H9 (cell line): ENCODE measurements around the gene PPP2R3A. TPM values are rescaled to one million over a fixed set of nuclear protein-coding genes. Genes with fewer than 3 reads are reported as not detected.

Source experiments
- DNase-seq: peaks from one replicate; pipeline ENCODE4 v3.0.0-alpha.2; 2017
- H2AFZ ChIP-seq: one replicate; pipeline ENCODE4 v1.6.1; 2013; ENCODE audit warnings: mild to moderate bottlenecking, low read length, control low read depth, moderate library complexity
- H2AK5ac ChIP-seq: 2 replicates; pipeline ENCODE4 v1.6.1; 2013; ENCODE audit warnings: low read length, control low read depth, mixed read lengths; ENCODE audit not compliant: insufficient read length
- H2BK120ac ChIP-seq: one replicate; pipeline ENCODE4 v1.6.1; 2013; ENCODE audit warnings: low read depth, mild to moderate bottlenecking, low read length, control low read depth, inconsistent platforms; ENCODE audit not compliant: poor library complexity, severe bottlenecking
- H2BK12ac ChIP-seq: 2 replicates; pipeline ENCODE4 v1.6.1; 2013; ENCODE audit warnings: low read length, control low read depth, mixed read lengths, low read depth; ENCODE audit not compliant: insufficient read length
- H2BK15ac ChIP-seq: 2 replicates; pipeline ENCODE4 v1.6.1; 2013; ENCODE audit warnings: low read depth, low read length, control low read depth
- H2BK20ac ChIP-seq: one replicate; pipeline ENCODE4 v1.6.1; 2013; ENCODE audit warnings: low read depth, mild to moderate bottlenecking, low read length, control low read depth, inconsistent platforms; ENCODE audit not compliant: poor library complexity, severe bottlenecking
- H2BK5ac ChIP-seq: 2 replicates; pipeline ENCODE4 v1.6.1; 2013; ENCODE audit warnings: low read length, control low read depth, mixed read lengths; ENCODE audit not compliant: insufficient read length
- H3K14ac ChIP-seq: 2 replicates; pipeline ENCODE4 v1.6.1; 2013; ENCODE audit warnings: low read length, control low read depth; ENCODE audit not compliant: insufficient read depth
- H3K18ac ChIP-seq: 2 replicates; pipeline ENCODE4 v1.6.1; 2013; ENCODE audit warnings: low read depth, mild to moderate bottlenecking, mixed read lengths, low read length, control low read depth; ENCODE audit not compliant: insufficient read length
- H3K23ac ChIP-seq: 2 replicates; pipeline ENCODE4 v1.6.1; 2013; ENCODE audit warnings: low read length, control low read depth, mixed read lengths, low read depth; ENCODE audit not compliant: insufficient read length
- H3K23me2 ChIP-seq: 2 replicates; pipeline ENCODE4 v1.6.1; 2013; ENCODE audit warnings: low read depth, mild to moderate bottlenecking, mixed read lengths, low read length, control low read depth; ENCODE audit not compliant: insufficient read length, poor library complexity, severe bottlenecking
- H3K27ac ChIP-seq: 2 replicates; pipeline ENCODE4 v1.5.1; 2013; ENCODE audit warnings: low read length, control low read depth, mixed read lengths, low read depth; ENCODE audit not compliant: insufficient read length
- H3K27me3 ChIP-seq: 2 replicates; pipeline ENCODE4 v1.6.1; 2013; ENCODE audit warnings: low read length, control low read depth, inconsistent platforms; ENCODE audit not compliant: insufficient read depth
- H3K4ac ChIP-seq: 2 replicates; pipeline ENCODE4 v1.6.1; 2013; ENCODE audit warnings: low read depth, mild to moderate bottlenecking, control low read depth, inconsistent platforms, low read length, moderate library complexity
- H3K4me1 ChIP-seq: 2 replicates; pipeline ENCODE4 v1.6.1; 2013; ENCODE audit warnings: low read length, control low read depth, inconsistent platforms; ENCODE audit not compliant: insufficient read depth
- H3K4me2 ChIP-seq: 2 replicates; pipeline ENCODE4 v1.6.1; 2013; ENCODE audit warnings: low read length, control low read depth, mixed read lengths; ENCODE audit not compliant: insufficient read length, insufficient read depth
- H3K56ac ChIP-seq: 2 replicates; pipeline ENCODE4 v1.6.1; 2013; ENCODE audit warnings: low read depth, mild to moderate bottlenecking, mixed read lengths, low read length, control low read depth; ENCODE audit not compliant: insufficient read length
- H3K79me1 ChIP-seq: 2 replicates; pipeline ENCODE4 v1.6.1; 2013; ENCODE audit warnings: low read depth, mild to moderate bottlenecking, moderate library complexity, low read length, control low read depth, inconsistent platforms; ENCODE audit not compliant: insufficient read depth, poor library complexity, severe bottlenecking
- H3K79me2 ChIP-seq: 2 replicates; pipeline ENCODE4 v1.6.1; 2013; ENCODE audit warnings: low read length, control low read depth, inconsistent platforms; ENCODE audit not compliant: insufficient read depth
- H3K9ac ChIP-seq: 2 replicates; pipeline ENCODE4 v1.6.1; 2013; ENCODE audit warnings: low read length, control low read depth, mixed read lengths; ENCODE audit not compliant: insufficient read length; ENCODE audit errors: extremely low read depth
- H3K9me3 ChIP-seq: one replicate; pipeline ENCODE4 v1.6.1; 2013; ENCODE audit warnings: low read depth, low read length, inconsistent platforms; ENCODE audit not compliant: control insufficient read depth
- H3T11ph ChIP-seq: one replicate; pipeline ENCODE4 v1.6.1; 2013; ENCODE audit warnings: mild to moderate bottlenecking, low read length, control low read depth, inconsistent platforms
- H4K20me1 ChIP-seq: one replicate; pipeline ENCODE4 v1.6.1; 2013; ENCODE audit not compliant: control insufficient read depth, insufficient read length, insufficient read depth
- H4K5ac ChIP-seq: 2 replicates; pipeline ENCODE4 v1.6.1; 2013; ENCODE audit warnings: low read depth, mild to moderate bottlenecking, mixed read lengths, low read length, control low read depth; ENCODE audit not compliant: insufficient read length
- H4K8ac ChIP-seq: replicated peaks from 2 replicates; pipeline ENCODE4 v1.6.1; 2013; ENCODE audit warnings: low read length, control low read depth, mixed read lengths, low read depth; ENCODE audit not compliant: insufficient read length
- H4K91ac ChIP-seq: 2 replicates; pipeline ENCODE4 v1.6.1; 2013; ENCODE audit warnings: low read depth, mild to moderate bottlenecking, moderate library complexity, mixed read lengths, low read length, control low read depth; ENCODE audit not compliant: insufficient read length
- H3K27ac Mint-ChIP-seq, 3 experiments: 2 replicates in 2 of 3; 3 replicates in 1 of 3; pipeline ENCODE4 v1.8.0; 2020 to 2021; ENCODE audit warnings: mixed read lengths in 3 of 3, mild to moderate bottlenecking in 1 of 3, moderate library complexity in 1 of 3
- H3K27me3 Mint-ChIP-seq: 2 replicates; pipeline ENCODE4 v1.8.0; 2021; ENCODE audit warnings: low read depth, mild to moderate bottlenecking, moderate library complexity, mixed read lengths
- H3K36me3 Mint-ChIP-seq, 3 experiments: 2 replicates in 2 of 3; 3 replicates in 1 of 3; pipeline ENCODE4 v1.8.0; 2020 to 2021; ENCODE audit warnings: low read depth in 3 of 3, mixed read lengths in 3 of 3; ENCODE audit not compliant: insufficient read depth in 1 of 3
- H3K4me1 Mint-ChIP-seq, 2 experiments: 2 replicates each; pipeline ENCODE4 v1.8.0; 2020; ENCODE audit warnings: mixed read lengths in 2 of 2
- H3K4me3 Mint-ChIP-seq, 2 experiments: 2 replicates in 1 of 2; 3 replicates in 1 of 2; pipeline ENCODE4 v1.8.0; 2020 to 2021; ENCODE audit warnings: mild to moderate bottlenecking in 2 of 2, mixed read lengths in 2 of 2, moderate library complexity in 1 of 2
- H3K9me3 Mint-ChIP-seq, 2 experiments: 2 replicates in 1 of 2; 3 replicates in 1 of 2; pipeline ENCODE4 v1.8.0; 2020; ENCODE audit warnings: mild to moderate bottlenecking in 2 of 2, mixed read lengths in 2 of 2, moderate library complexity in 1 of 2
- WGBS: extraction: QIAGEN DNeasy Blood & Tissue Kit; methylation state at CpG from one replicate; pipeline ENCODE4 v1.1.7; 2013; ENCODE audit warnings: missing lambda C conversion rate, low lambda C conversion rate, mixed read lengths; ENCODE audit not compliant: insufficient read length; ENCODE audit errors: extremely low coverage; 5-methylcytosine and 5-hydroxymethylcytosine counted together
- total RNA-seq: library from RNA; stranded (reverse); gene quantifications from 2 replicates; pipeline ENCODE4 v1.2.1, GENCODE V29; 2021
- TF ChIP-seq, protein P1 (sequence below): fragments of 200-600 bp; sonication (generic); conservative IDR thresholded peaks from 3 replicates; pipeline ENCODE4 v1.8.0; 2021; ENCODE audit warnings: antibody characterized with exemption, mild to moderate bottlenecking

PPP2R3A gene
- total RNA-seq, 1 experiment from 2014 or later = 12.4 TPM

GRCh38 chr3:136075218-136075808 lies 109.8 kb downstream of the PPP2R3A start:
- H3K9me3 Mint-ChIP-seq = no peaks in the 10 kb centered on the region; a peak in 1 of 5 replicates
- H3K4me2 ChIP-seq = no peak overlapping the region
- no peaks in the 10 kb centered on the region for H3K79me1 ChIP-seq
- no peak overlapping the region for H3K4ac ChIP-seq
- H4K5ac ChIP-seq = no peak overlapping the region
- H3K27me3 Mint-ChIP-seq = no peaks in the 10 kb centered on the region
- DNase-seq = peak; percentile 43
- no peak overlapping the region for H3T11ph ChIP-seq
- no peaks in the 10 kb centered on the region for H3K27me3 ChIP-seq
- H2BK5ac ChIP-seq = no peak overlapping the region
- H2BK12ac ChIP-seq = no peak overlapping the region
- H3K4me1 ChIP-seq = no peaks in the 10 kb centered on the region
- TF ChIP-seq, protein P1, sequence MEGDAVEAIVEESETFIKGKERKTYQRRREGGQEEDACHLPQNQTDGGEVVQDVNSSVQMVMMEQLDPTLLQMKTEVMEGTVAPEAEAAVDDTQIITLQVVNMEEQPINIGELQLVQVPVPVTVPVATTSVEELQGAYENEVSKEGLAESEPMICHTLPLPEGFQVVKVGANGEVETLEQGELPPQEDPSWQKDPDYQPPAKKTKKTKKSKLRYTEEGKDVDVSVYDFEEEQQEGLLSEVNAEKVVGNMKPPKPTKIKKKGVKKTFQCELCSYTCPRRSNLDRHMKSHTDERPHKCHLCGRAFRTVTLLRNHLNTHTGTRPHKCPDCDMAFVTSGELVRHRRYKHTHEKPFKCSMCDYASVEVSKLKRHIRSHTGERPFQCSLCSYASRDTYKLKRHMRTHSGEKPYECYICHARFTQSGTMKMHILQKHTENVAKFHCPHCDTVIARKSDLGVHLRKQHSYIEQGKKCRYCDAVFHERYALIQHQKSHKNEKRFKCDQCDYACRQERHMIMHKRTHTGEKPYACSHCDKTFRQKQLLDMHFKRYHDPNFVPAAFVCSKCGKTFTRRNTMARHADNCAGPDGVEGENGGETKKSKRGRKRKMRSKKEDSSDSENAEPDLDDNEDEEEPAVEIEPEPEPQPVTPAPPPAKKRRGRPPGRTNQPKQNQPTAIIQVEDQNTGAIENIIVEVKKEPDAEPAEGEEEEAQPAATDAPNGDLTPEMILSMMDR = peak; percentile 97
- no peak overlapping the region for H4K8ac ChIP-seq
- no peak overlapping the region for H3K23ac ChIP-seq
- no peak overlapping the region for H3K18ac ChIP-seq
- H4K20me1 ChIP-seq = no peaks in the 10 kb centered on the region
- no peak overlapping the region for H2BK120ac ChIP-seq
- no peak overlapping the region for H3K4me3 Mint-ChIP-seq
- H2AFZ ChIP-seq = no peak overlapping the region
- peaks cover 2 to 3% of the 10 kb centered on the region in 2 experiments; a peak in 3 of 4 replicates for H3K4me1 Mint-ChIP-seq
- no peaks in the 10 kb centered on the region for H3K79me2 ChIP-seq
- H3K27ac ChIP-seq = no peak overlapping the region
- no peak overlapping the region for H3K56ac ChIP-seq
- H3K27ac Mint-ChIP-seq = peak overlapping the region in 1 of 3 experiments; percentile 80; a peak in 2 of 7 replicates
- H3K23me2 ChIP-seq = no peaks in the 10 kb centered on the region
- H2BK20ac ChIP-seq = no peak overlapping the region
- no peak overlapping the region for H4K91ac ChIP-seq
- no peak overlapping the region for H3K9ac ChIP-seq
- H2BK15ac ChIP-seq = no peak overlapping the region
- no peak overlapping the region for H3K14ac ChIP-seq
- no peaks in the 10 kb centered on the region for H3K9me3 ChIP-seq
- H3K36me3 Mint-ChIP-seq = peaks cover 0 to 9% (median 0%) of the 10 kb centered on the region in 3 experiments; a peak in 2 of 7 replicates
- WGBS = no CpG with 5 or more reads among the region's 1 CpG
- H2AK5ac ChIP-seq = no peak overlapping the region
